ENCODE measurements around the gene JAKMIP1.

DNA sequence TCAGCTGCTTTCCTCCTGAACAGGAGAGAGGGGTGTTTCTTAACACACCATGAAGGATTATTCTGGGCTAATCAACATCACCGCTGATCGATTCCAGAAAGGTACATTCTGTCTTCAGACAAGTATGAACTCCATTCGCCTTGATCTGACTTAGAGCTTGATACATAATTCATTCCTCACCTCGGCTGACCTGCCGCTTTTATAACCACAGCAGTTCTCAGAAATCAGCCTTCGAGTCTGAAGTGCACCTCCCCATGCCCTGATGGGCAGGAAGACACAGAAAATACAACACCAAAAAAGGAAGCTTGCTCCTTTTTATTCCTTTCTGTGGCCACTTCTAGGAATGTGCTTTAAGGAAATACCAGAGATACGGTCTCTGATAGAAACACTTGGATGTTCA is 85.7 kb downstream of the JAKMIP1 start:
- TF ChIP-seq, protein P1, sequence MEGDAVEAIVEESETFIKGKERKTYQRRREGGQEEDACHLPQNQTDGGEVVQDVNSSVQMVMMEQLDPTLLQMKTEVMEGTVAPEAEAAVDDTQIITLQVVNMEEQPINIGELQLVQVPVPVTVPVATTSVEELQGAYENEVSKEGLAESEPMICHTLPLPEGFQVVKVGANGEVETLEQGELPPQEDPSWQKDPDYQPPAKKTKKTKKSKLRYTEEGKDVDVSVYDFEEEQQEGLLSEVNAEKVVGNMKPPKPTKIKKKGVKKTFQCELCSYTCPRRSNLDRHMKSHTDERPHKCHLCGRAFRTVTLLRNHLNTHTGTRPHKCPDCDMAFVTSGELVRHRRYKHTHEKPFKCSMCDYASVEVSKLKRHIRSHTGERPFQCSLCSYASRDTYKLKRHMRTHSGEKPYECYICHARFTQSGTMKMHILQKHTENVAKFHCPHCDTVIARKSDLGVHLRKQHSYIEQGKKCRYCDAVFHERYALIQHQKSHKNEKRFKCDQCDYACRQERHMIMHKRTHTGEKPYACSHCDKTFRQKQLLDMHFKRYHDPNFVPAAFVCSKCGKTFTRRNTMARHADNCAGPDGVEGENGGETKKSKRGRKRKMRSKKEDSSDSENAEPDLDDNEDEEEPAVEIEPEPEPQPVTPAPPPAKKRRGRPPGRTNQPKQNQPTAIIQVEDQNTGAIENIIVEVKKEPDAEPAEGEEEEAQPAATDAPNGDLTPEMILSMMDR (IDR thresholded peaks at IDR 0.05) = no peak
- no peak for TF ChIP-seq POLR2A (IDR thresholded peaks at IDR 0.05)
